ENCODE results near the gene CENPE. TPM values are rescaled to one million over a fixed set of nuclear protein-coding genes. Genes with fewer than 3 reads are reported as not detected.

Gene CENPE
- total RNA-seq, 1 donor from 2014 or later: 95.2 TPM

DNA sequence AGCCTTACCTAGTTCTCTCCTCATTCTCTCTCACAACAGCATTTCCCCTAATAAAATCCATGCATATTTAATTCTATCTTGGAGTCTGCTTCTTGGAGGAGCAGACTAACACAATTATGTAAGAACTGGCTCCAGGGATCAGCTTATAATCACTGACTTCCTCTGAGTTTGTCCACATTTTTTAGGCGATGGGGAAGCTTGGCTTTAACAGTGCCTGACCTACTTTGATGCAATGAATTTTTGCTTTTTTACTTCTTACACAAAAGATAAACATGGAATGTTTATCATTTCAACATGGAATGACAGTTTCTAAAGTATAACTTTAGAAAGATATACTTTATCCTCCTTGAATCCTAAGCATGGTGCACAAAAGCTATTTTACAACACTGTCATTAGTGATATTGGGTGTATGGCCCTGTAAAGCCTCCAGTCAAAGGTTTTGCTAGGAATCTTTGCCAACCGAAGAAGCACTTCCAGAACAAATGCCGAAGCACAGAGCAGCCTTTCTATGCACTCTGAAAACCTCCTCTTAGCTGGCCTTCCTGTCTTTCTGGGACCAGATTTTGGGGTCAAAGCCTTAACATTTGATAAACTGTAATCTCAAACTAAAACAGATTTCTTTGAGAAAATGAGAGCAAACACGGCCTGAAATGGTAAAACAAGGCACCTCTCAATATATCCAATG lies 99.2 kb downstream of the CENPE start:
- peak overlapping the region; percentile 87 for H3K4me2 ChIP-seq
- peaks cover 14% of the 10 kb centered on the region for H3K4me1 ChIP-seq
- H3K27ac Mint-ChIP-seq: peak overlapping the region; percentile 89
- no peaks in the 10 kb centered on the region for H4K20me1 ChIP-seq (ENCODE audit: low read depth)
- no peak for TF ChIP-seq CTCF (IDR thresholded peaks at IDR 0.05)
- no peak for TF ChIP-seq EZH2 (IDR thresholded peaks at IDR 0.05)
- TF ChIP-seq EZH2phosphoT487 (IDR thresholded peaks at IDR 0.05): no peak
- H3K4me3 ChIP-seq: peak overlapping the region; percentile 77
- no peaks in the 10 kb centered on the region for H3K27me3 ChIP-seq
- peak overlapping the region; percentile 54 for H3K9ac ChIP-seq
- H2AFZ ChIP-seq (replicated peaks): peak overlapping the region; percentile 92
- no peaks in the 10 kb centered on the region for H3K79me2 ChIP-seq (ENCODE audit: low read depth)
- peaks cover 5% of the 10 kb centered on the region for H3K36me3 Mint-ChIP-seq
- H3K4me1 Mint-ChIP-seq: peaks cover 24% of the 10 kb centered on the region
- H3K9me3 Mint-ChIP-seq: no peaks in the 10 kb centered on the region
- H3K36me3 ChIP-seq: no peaks in the 10 kb centered on the region
- H3K9me3 ChIP-seq (ENCODE audit: low read depth): no peaks in the 10 kb centered on the region
- peaks cover 4% of the 10 kb centered on the region for H3K27me3 Mint-ChIP-seq (ENCODE audit: insufficient read depth, low read depth)
- peaks cover 5% of the 10 kb centered on the region for H3F3A ChIP-seq (ENCODE audit: low read depth)
- DNase-seq (ENCODE audit: low spot score): no peak
- H3K27ac ChIP-seq: no peak overlapping the region
- peak overlapping the region; percentile 92 for H3K4me3 Mint-ChIP-seq

DNA sequence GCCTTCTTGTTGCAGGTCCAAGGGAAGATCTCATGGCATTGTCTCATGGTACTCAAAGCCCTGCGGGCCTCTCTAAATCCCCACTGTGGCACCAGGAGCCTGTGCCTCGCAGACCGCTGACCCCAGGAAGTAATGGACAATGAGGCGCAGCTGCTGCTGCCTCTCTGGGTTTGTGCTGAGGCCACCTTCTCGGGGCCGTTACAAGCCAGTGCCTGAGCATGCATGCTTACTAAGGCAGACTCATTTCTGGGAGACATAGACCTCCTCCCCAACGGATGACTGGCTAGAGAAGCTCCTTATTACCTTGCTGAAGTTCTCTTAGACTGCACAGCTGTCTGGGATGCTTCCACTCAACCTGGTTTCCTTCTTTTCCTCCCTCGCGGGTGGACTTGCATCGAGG lies 99.8 kb downstream of the CENPE start:
- peaks cover 4% of the 10 kb centered on the region for H3K27me3 Mint-ChIP-seq (ENCODE audit: insufficient read depth, low read depth)
- no peak overlapping the region for H3K27ac ChIP-seq
- no peaks in the 10 kb centered on the region for H3K9me3 Mint-ChIP-seq
- H3K36me3 ChIP-seq: no peaks in the 10 kb centered on the region
- H3K27ac Mint-ChIP-seq: peak overlapping the region; percentile 42
- H2AFZ ChIP-seq (replicated peaks): no peak overlapping the region
- no peaks in the 10 kb centered on the region for H3K9me3 ChIP-seq (ENCODE audit: low read depth)
- no peak overlapping the region for H3K4me3 ChIP-seq
- peaks cover 14% of the 10 kb centered on the region for H3K4me1 ChIP-seq
- DNase-seq (ENCODE audit: low spot score): peak; percentile 36
- H4K20me1 ChIP-seq (ENCODE audit: low read depth): no peaks in the 10 kb centered on the region
- H3F3A ChIP-seq (ENCODE audit: low read depth): peaks cover 5% of the 10 kb centered on the region
- H3K9ac ChIP-seq: no peak overlapping the region
- peaks cover 5% of the 10 kb centered on the region for H3K36me3 Mint-ChIP-seq
- H3K4me1 Mint-ChIP-seq: peaks cover 24% of the 10 kb centered on the region
- H3K79me2 ChIP-seq (ENCODE audit: low read depth): no peaks in the 10 kb centered on the region
- H3K4me3 Mint-ChIP-seq: peak overlapping the region; percentile 92
- H3K4me2 ChIP-seq: peak overlapping the region; percentile 87
- H3K27me3 ChIP-seq: no peaks in the 10 kb centered on the region
- TF ChIP-seq CTCF (IDR thresholded peaks at IDR 0.05) (no peak), EZH2phosphoT487 (IDR thresholded peaks at IDR 0.05) (no peak)

GRCh38 chr4:103097112-103097511 lies 101.0 kb downstream of the CENPE start:
- Histone ChIP-seq H4K20me1 (ENCODE audit: low read depth) (no peaks in the 10 kb centered on the region), H2AFZ (replicated peaks) (no peak overlapping the region), H3K9ac (no peak overlapping the region), H3K4me1 (peaks cover 14% of the 10 kb centered on the region), H3K4me3 (no peak overlapping the region), H3K27me3 (no peaks in the 10 kb centered on the region), H3K9me3 (ENCODE audit: low read depth) (no peaks in the 10 kb centered on the region), H3K79me2 (ENCODE audit: low read depth) (no peaks in the 10 kb centered on the region), H3K4me2 (no peak overlapping the region), H3K27ac (no peak overlapping the region), H3K36me3 (no peaks in the 10 kb centered on the region), H3F3A (ENCODE audit: low read depth) (peaks cover 5% of the 10 kb centered on the region)
- peaks cover 24% of the 10 kb centered on the region for H3K4me1 Mint-ChIP-seq
- no peaks in the 10 kb centered on the region for H3K9me3 Mint-ChIP-seq
- H3K36me3 Mint-ChIP-seq: peaks cover 5% of the 10 kb centered on the region
- no peak for DNase-seq (ENCODE audit: low spot score)
- H3K4me3 Mint-ChIP-seq: no peak overlapping the region
- no peak for TF ChIP-seq EZH2 (IDR thresholded peaks at IDR 0.05)
- TF ChIP-seq CTCF (IDR thresholded peaks at IDR 0.05): no peak
- TF ChIP-seq EZH2phosphoT487 (IDR thresholded peaks at IDR 0.05): no peak
- H3K27me3 Mint-ChIP-seq (ENCODE audit: insufficient read depth, low read depth): peaks cover 4% of the 10 kb centered on the region
- H3K27ac Mint-ChIP-seq: no peak overlapping the region

Data from neural progenitor cell (in vitro differentiated cells).